D721Med (cell line): ENCODE results near the gene CLUH.
"Not testable (repeated sequence)": the region's sequence is repeated elsewhere in the genome, so short reads cannot be mapped to it uniquely, and the experiment has no call there.

Experiments
- DNase-seq: peaks from one replicate; pipeline ENCODE4 v3.0.0; 2011; ENCODE audit warnings: low spot score; ENCODE audit not compliant: insufficient read length
- FAIRE-seq: peaks from 2 replicates; lab custom pipeline; 2011; peaks lifted over from hg19 to GRCh38; lab: Jason Lieb, UNC
- CTCF ChIP-seq: IDR thresholded peaks from 2 replicates; pipeline ENCODE4 v1.5.1; 2012; ENCODE audit warnings: mild to moderate bottlenecking, control low read depth; ENCODE audit not compliant: insufficient read depth; ENCODE audit errors: missing control alignments

Gene CLUH

DNA sequence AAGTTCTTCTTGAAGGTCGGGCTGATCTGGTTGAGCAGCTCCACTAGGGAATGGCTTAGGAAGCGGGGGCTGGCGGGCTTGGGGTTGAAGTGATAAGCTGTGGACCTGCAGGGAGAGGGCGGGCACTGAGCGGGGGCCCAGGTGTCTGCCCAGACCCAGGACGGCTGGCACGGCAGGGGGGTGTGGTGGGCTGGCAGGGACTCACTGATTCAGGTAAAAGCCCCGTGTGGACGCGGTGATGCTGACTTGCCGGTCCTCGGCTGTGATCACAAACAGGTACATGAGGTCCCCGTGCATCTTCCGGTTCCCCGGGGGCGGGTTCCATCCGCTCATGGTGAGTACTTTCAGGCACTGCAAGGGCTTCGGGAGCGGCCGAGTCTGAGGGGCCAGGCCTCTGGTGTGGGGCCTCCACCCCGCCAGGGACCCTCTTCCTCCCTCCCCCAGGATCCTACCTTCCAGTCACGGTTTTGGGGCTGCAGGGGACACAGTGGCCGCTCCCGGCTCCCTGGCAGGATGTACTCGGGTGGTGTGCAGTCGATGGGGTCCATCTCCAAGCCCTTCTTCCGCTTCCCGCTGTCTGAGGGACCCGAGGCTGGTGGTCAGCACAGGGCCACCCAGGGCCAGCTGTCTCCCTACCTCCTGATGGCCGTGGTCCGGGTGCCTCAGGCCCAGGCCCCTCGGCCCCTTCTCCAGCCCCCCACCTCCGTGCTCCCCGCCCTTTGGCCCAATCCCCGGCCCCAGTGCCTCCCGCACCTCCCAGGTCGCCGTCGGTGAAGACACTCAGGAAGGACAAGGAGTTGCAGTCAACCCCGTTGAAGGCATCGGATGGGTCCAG is 10.2 kb downstream of the CLUH start:
- TF ChIP-seq CTCF, result no peak
- FAIRE-seq (no peak), DNase-seq (no peak)

DNA sequence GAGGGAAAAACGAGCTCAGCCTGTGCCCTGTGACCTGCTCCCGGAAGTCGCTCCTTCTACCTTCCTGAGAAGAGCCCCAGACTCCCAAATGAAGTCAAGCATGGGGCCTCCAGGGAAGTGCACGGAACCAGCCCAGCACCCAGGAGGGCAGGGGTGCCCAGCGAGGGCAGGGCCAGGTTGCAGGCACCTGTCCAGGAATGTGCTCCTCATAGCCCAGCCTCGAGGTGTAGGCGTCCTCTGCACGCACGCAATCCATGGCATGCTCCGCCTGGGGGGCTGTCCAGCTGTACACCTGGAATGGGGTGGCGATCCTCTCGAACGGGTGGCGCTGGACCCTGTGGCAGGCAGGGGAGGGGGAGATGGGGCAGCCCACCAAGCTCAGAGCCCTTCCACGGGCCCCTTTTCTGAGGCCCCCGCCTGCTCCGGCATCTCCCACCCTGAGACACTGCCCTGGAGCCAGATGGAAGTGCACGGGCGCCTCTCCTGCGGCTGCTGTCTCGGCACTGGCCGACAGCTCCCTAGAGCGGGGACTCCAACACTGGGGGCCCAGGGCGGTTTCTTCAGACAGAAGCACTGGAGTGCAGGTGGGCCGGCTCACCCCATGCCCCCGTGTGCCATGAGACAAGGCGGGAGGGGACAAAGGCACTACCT is 10.9 kb downstream of the CLUH start:
- FAIRE-seq (no peak), DNase-seq (no peak)
- TF ChIP-seq CTCF, result no peak

GRCh38 chr17:2700030-2700490 is 11.5 kb downstream of the CLUH start:
- DNase-seq, result no peak
- no peak for TF ChIP-seq CTCF
- FAIRE-seq, result no peak

- DNase-seq, result not testable (repeated sequence)
Measured at GRCh38 chr17:2699216-2699805, 12.3 kb downstream of the CLUH start.

GRCh38 chr17:2697611-2698162 is 13.9 kb downstream of the CLUH start:
- DNase-seq, result peak; percentile 17
- no peak for FAIRE-seq
- no peak for TF ChIP-seq CTCF

More at GRCh38 chr17:2699216-2699805, 12.3 kb downstream of the CLUH start:
- FAIRE-seq, result not testable (repeated sequence)

DNA sequence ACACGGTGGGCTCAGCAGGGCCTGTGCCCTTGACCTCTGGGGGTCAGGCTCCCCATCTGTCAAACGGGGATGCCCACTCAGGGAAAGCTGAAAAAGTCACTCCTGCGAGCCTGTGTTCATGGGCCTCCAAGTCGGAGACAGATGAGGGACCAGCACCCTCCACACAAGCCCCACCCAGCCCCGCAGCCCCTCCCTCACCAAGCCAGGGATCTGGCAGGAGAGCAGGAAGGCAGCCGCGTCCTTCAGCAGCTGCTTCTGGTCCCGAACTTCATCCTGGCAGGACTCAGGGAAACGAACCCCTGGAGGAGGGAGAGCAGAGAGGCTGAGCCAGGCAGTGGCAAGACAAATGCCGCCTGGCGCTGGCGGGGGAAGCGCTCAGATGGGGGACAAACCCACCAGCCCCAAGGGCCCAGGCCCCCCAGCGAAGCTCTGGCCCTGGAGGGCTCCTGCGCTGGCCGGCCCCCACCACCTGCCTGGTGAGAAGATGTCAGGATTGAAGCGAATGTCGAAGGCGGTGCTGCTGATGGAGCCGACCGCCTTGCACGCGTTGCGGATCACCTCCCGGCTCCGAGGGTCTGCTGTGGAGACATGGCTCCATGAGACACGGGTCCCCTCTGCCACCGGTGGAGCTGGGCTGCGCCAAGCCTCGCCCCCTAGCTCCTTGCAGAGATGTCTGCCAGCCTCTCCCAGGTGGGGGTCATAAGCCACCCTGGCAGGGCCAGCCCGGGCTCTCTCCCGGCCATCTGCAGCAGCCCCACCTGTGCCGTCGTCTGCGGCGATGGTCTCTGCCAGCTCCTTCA is 15.4 kb downstream of the CLUH start:
- no peak for TF ChIP-seq CTCF
- DNase-seq, result peak; percentile 15
- no peak for FAIRE-seq
